SU-DHL-6 (cell line): ENCODE measurements around the gene MRGPRD.

Source experiments
- EZH2phosphoT487 ChIP-seq: fragments of 200-600 bp; sonication (generic), shearing (Covaris generic); conservative IDR thresholded peaks from 2 replicates; pipeline ENCODE4 v1.6.1; 2018; ENCODE audit warnings: mild to moderate bottlenecking, antibody characterized with exemption, low read length, moderate library complexity, mixed read lengths
- TF ChIP-seq, protein P1 (sequence below): fragments of 200-600 bp; sonication (generic); IDR thresholded peaks from one replicate; pipeline ENCODE4 v1.5.1; 2017; ENCODE audit warnings: antibody characterized with exemption, mild to moderate bottlenecking, low read length, moderate library complexity; ENCODE audit not compliant: insufficient read depth, poor library complexity, severe bottlenecking

DNA sequence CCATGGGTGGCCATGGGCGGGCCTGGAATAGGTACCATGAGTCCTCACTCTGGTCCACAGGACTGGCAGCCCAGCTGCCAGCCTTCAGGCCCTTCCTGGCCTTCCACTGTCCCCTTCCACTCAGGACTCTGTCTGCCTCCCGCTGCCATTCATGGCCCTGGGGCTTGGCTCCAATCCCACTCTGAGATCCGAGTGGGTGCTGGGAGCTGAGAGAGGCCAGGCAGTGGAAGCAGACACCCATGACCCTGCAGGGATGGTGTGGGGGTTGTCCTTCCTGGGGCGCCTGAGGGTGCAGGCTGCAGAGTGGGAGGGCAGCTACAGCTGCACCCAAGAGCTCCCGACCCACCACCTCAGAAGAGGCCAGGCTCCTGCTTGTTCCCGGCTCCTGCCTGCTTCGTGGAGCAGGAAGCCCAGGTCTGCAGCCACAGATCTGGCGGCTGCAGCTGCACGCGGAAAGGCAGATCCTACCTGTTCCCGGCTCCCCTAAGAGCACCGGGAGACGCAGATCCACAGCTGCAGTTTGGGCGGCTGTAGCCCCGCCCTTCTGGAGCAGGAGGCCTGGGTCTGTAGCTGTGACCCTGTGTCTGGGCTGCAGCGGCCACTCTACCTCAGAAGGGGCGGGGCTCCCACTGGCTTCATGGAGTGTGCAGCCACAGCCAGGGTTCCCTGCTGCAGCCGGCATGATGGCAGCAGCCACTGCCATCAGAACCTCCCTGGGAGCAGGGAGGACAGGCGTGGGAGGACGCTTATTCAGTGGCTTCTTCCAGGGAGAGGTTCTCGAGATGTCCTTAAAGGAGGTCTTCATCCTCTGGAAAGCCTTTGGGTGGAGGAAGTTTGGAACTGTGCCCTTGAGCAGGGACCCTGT lies 49.6 kb downstream of the MRGPRD start:
- TF ChIP-seq, protein P1, sequence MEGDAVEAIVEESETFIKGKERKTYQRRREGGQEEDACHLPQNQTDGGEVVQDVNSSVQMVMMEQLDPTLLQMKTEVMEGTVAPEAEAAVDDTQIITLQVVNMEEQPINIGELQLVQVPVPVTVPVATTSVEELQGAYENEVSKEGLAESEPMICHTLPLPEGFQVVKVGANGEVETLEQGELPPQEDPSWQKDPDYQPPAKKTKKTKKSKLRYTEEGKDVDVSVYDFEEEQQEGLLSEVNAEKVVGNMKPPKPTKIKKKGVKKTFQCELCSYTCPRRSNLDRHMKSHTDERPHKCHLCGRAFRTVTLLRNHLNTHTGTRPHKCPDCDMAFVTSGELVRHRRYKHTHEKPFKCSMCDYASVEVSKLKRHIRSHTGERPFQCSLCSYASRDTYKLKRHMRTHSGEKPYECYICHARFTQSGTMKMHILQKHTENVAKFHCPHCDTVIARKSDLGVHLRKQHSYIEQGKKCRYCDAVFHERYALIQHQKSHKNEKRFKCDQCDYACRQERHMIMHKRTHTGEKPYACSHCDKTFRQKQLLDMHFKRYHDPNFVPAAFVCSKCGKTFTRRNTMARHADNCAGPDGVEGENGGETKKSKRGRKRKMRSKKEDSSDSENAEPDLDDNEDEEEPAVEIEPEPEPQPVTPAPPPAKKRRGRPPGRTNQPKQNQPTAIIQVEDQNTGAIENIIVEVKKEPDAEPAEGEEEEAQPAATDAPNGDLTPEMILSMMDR = no peak
- no peak for TF ChIP-seq EZH2phosphoT487
